ENCODE measurements around the gene MAGI2. TPM values are rescaled to one million over a fixed set of nuclear protein-coding genes. Genes with fewer than 3 reads are reported as not detected.
A peak's percentile ranks its signal among the peaks of the same experiment; 100 is the strongest.

Gene MAGI2
- total RNA-seq, 1 donor from 2014 or later: 5.4 TPM

DNA sequence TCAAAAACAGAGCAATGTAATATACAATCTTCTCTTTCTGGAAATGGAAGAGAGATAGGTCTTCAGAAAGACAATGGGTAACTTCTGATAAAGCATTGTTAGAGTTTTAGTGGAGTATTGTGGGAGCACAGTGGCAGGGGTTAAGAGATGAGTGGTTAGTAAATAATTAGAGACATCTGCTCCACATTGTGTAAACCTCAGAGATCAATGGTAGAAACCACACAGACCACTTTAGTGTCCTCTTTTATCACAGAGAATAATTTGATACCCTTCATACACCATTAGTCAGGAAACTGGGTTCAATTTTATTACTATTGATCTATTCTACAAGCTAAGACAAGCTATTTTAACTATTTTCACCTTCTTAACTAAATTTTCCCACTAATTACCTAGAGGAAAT is 35.9 kb upstream of the MAGI2 start:
- Histone ChIP-seq H3K27me3 (ENCODE audit: insufficient read depth, low read length) (no peaks in the 10 kb centered on the region), H3K9ac (ENCODE audit: low read length) (no peak overlapping the region), H3K4me1 (ENCODE audit: insufficient read depth, low read length) (no peaks in the 10 kb centered on the region), H3K79me2 (ENCODE audit: insufficient read depth, low read length) (no peaks in the 10 kb centered on the region), H3K9me3 (ENCODE audit: insufficient read depth, low read depth, low read length) (no peaks in the 10 kb centered on the region), H3K4me2 (ENCODE audit: low read length) (no peak overlapping the region), H3K36me3 (ENCODE audit: insufficient read depth, low read length) (no peaks in the 10 kb centered on the region), H2AFZ (ENCODE audit: low read depth, low read length) (no peak overlapping the region), H3K27ac (ENCODE audit: low read depth, low read length) (no peak overlapping the region), H4K20me1 (ENCODE audit: insufficient read depth, low read length) (no peaks in the 10 kb centered on the region), H3K4me3 (ENCODE audit: insufficient read depth, low read depth, low read length) (no peak overlapping the region)
- H3K4me1 Mint-ChIP-seq (ENCODE audit: low read depth, unreplicated experiment): peaks cover 14% of the 10 kb centered on the region
- no peaks in the 10 kb centered on the region for H3K36me3 Mint-ChIP-seq (ENCODE audit: low read depth, unreplicated experiment)
- no peaks in the 10 kb centered on the region for H3K27me3 Mint-ChIP-seq (ENCODE audit: low read depth, unreplicated experiment)
- no peak for DNase-seq (ENCODE audit: low read depth)
- no peak overlapping the region for H3K27ac Mint-ChIP-seq (ENCODE audit: unreplicated experiment)
- H3K4me3 Mint-ChIP-seq (ENCODE audit: unreplicated experiment): no peak overlapping the region
- TF ChIP-seq, protein P1, sequence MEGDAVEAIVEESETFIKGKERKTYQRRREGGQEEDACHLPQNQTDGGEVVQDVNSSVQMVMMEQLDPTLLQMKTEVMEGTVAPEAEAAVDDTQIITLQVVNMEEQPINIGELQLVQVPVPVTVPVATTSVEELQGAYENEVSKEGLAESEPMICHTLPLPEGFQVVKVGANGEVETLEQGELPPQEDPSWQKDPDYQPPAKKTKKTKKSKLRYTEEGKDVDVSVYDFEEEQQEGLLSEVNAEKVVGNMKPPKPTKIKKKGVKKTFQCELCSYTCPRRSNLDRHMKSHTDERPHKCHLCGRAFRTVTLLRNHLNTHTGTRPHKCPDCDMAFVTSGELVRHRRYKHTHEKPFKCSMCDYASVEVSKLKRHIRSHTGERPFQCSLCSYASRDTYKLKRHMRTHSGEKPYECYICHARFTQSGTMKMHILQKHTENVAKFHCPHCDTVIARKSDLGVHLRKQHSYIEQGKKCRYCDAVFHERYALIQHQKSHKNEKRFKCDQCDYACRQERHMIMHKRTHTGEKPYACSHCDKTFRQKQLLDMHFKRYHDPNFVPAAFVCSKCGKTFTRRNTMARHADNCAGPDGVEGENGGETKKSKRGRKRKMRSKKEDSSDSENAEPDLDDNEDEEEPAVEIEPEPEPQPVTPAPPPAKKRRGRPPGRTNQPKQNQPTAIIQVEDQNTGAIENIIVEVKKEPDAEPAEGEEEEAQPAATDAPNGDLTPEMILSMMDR (IDR thresholded peaks at IDR 0.05; ENCODE audit: insufficient read depth, low read depth, low read length): no peak
- TF ChIP-seq EZH2 (IDR thresholded peaks at IDR 0.05; ENCODE audit: insufficient read depth, low read length): no peak
- H3K9me3 Mint-ChIP-seq (ENCODE audit: unreplicated experiment): no peaks in the 10 kb centered on the region
- no peak for FAIRE-seq

DNA sequence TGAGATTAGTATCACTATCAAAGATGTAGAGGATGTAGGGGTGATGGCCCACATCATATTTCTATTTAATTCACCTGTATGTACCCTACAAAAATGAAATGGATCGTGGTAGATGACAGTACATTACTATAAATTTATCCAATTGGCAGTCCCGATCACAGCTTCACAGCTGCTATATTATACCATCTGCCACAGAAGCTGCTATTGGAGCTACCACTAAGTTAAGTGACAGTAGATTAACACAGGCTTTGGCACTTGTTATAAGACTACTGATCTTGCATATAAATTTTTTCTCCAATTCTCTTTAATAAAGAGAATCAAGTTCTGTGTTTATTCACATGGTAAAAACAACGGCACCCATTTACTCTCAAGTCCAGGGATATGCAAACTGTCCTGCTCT is 24.9 kb upstream of the MAGI2 start:
- Histone ChIP-seq H3K27me3 (ENCODE audit: insufficient read depth, low read length) (no peaks in the 10 kb centered on the region), H3K36me3 (ENCODE audit: insufficient read depth, low read length) (no peaks in the 10 kb centered on the region), H3K9ac (ENCODE audit: low read length) (no peak overlapping the region), H3K4me3 (ENCODE audit: insufficient read depth, low read depth, low read length) (no peak overlapping the region), H3K79me2 (ENCODE audit: insufficient read depth, low read length) (no peaks in the 10 kb centered on the region), H3K27ac (ENCODE audit: low read depth, low read length) (no peak overlapping the region), H3K4me1 (ENCODE audit: insufficient read depth, low read length) (no peaks in the 10 kb centered on the region), H3K4me2 (ENCODE audit: low read length) (no peak overlapping the region), H3K9me3 (ENCODE audit: insufficient read depth, low read depth, low read length) (no peaks in the 10 kb centered on the region), H4K20me1 (ENCODE audit: insufficient read depth, low read length) (no peaks in the 10 kb centered on the region), H2AFZ (ENCODE audit: low read depth, low read length) (no peak overlapping the region)
- H3K27me3 Mint-ChIP-seq (ENCODE audit: low read depth, unreplicated experiment): no peaks in the 10 kb centered on the region
- no peak overlapping the region for H3K27ac Mint-ChIP-seq (ENCODE audit: unreplicated experiment)
- no peaks in the 10 kb centered on the region for H3K9me3 Mint-ChIP-seq (ENCODE audit: unreplicated experiment)
- FAIRE-seq (no peak), DNase-seq (ENCODE audit: low read depth) (no peak)
- no peaks in the 10 kb centered on the region for H3K36me3 Mint-ChIP-seq (ENCODE audit: low read depth, unreplicated experiment)
- H3K4me3 Mint-ChIP-seq (ENCODE audit: unreplicated experiment): no peak overlapping the region
- TF ChIP-seq, protein P1 (IDR thresholded peaks at IDR 0.05; ENCODE audit: insufficient read depth, low read depth, low read length): no peak
- TF ChIP-seq EZH2 (IDR thresholded peaks at IDR 0.05; ENCODE audit: insufficient read depth, low read length): no peak
- no peaks in the 10 kb centered on the region for H3K4me1 Mint-ChIP-seq (ENCODE audit: low read depth, unreplicated experiment)

DNA sequence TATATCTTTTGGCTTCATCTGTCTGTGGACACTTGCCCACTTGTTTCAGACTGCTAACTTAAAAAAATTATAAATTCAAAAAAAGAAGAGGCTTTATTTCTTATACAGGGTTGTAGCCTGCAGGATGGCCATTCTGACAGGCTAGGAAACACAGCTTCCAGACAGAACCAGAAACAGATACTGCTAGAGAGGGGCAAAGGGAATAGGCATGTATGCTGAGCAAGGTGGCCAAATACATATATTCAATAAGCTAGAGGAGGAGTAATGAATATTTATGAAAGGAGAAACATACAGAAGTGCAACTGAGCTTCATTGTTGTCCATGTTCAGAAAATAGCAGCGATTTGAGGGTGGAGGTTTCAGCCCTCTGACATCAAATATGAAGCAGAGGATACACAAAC is 22.0 kb upstream of the MAGI2 start:
- Histone ChIP-seq H3K79me2 (ENCODE audit: insufficient read depth, low read length) (no peaks in the 10 kb centered on the region), H3K9me3 (ENCODE audit: insufficient read depth, low read depth, low read length) (no peaks in the 10 kb centered on the region), H3K4me2 (ENCODE audit: low read length) (no peak overlapping the region), H3K4me1 (ENCODE audit: insufficient read depth, low read length) (no peaks in the 10 kb centered on the region), H3K4me3 (ENCODE audit: insufficient read depth, low read depth, low read length) (no peak overlapping the region), H3K27ac (ENCODE audit: low read depth, low read length) (no peak overlapping the region), H4K20me1 (ENCODE audit: insufficient read depth, low read length) (no peaks in the 10 kb centered on the region), H3K36me3 (ENCODE audit: insufficient read depth, low read length) (no peaks in the 10 kb centered on the region), H3K27me3 (ENCODE audit: insufficient read depth, low read length) (no peaks in the 10 kb centered on the region), H3K9ac (ENCODE audit: low read length) (no peak overlapping the region), H2AFZ (ENCODE audit: low read depth, low read length) (no peak overlapping the region)
- Mint-ChIP-seq H3K27ac (ENCODE audit: unreplicated experiment) (no peak overlapping the region), H3K4me1 (ENCODE audit: low read depth, unreplicated experiment) (no peaks in the 10 kb centered on the region), H3K4me3 (ENCODE audit: unreplicated experiment) (no peak overlapping the region), H3K9me3 (ENCODE audit: unreplicated experiment) (no peaks in the 10 kb centered on the region), H3K36me3 (ENCODE audit: low read depth, unreplicated experiment) (no peaks in the 10 kb centered on the region), H3K27me3 (ENCODE audit: low read depth, unreplicated experiment) (no peaks in the 10 kb centered on the region)
- TF ChIP-seq, protein P1 (IDR thresholded peaks at IDR 0.05; ENCODE audit: insufficient read depth, low read depth, low read length): no peak
- TF ChIP-seq EZH2 (IDR thresholded peaks at IDR 0.05; ENCODE audit: insufficient read depth, low read length): no peak
- no peak for DNase-seq (ENCODE audit: low read depth)
- peak; percentile 13 for FAIRE-seq

Data from astrocyte (in vitro differentiated cells and primary cell).